ENCODE measurements around the gene RBM3. TPM values are rescaled to one million over a fixed set of nuclear protein-coding genes. Genes with fewer than 3 reads are reported as not detected.
A peak's percentile ranks its signal among the peaks of the same experiment; 100 is the strongest.

Gene RBM3
- total RNA-seq, 4 donors from 2014 or later = 83.7 to 233 (median 182) TPM

GRCh38 chrX:48589482-48590162, 15.3 kb downstream of the RBM3 start:
- no peaks in the 10 kb centered on the region for H3K27me3 ChIP-seq
- H3K27ac ChIP-seq = peak overlapping the region in 3 of 4 donors; percentile 21 to 56 (median 55)
- 28 to 40% methylated on average over 6 to 12 of the region's 13 CpGs for WGBS, 2 donors (ENCODE audit: low coverage in 1 of 2)
- H3K36me3 ChIP-seq = no peaks in the 10 kb centered on the region
- H3K9me3 ChIP-seq = no peaks in the 10 kb centered on the region
- TF ChIP-seq EP300 (IDR thresholded peaks at IDR 0.05) (no peak), POLR2A (IDR thresholded peaks at IDR 0.05) (no peak), POLR2AphosphoS5 (IDR thresholded peaks at IDR 0.05) (no peak), CTCF (IDR thresholded peaks at IDR 0.05) (no peak)
- peaks cover 0 to 8% (median 0%) of the 10 kb centered on the region in 3 donors for H3K4me1 ChIP-seq
- peak; percentile 57 for ATAC-seq
- H3K4me3 ChIP-seq = peak overlapping the region in 1 of 2 donors; percentile 8

GRCh38 chrX:48590203-48591103, 16.2 kb downstream of the RBM3 start:
- ATAC-seq = no peak
- 72 to 88% methylated on average over 6 to 12 of the region's 21 CpGs for WGBS, 2 donors (ENCODE audit: low coverage in 1 of 2)
- peak overlapping the region in 1 of 2 donors; percentile 8 for H3K4me3 ChIP-seq
- H3K4me1 ChIP-seq = peaks cover 0 to 8% (median 0%) of the 10 kb centered on the region in 3 donors
- H3K36me3 ChIP-seq = no peaks in the 10 kb centered on the region
- H3K27me3 ChIP-seq = no peaks in the 10 kb centered on the region
- H3K27ac ChIP-seq = peak overlapping the region in 3 of 4 donors; percentile 21 to 56 (median 55)
- H3K9me3 ChIP-seq = no peaks in the 10 kb centered on the region
- TF ChIP-seq CTCF (IDR thresholded peaks at IDR 0.05) (no peak), POLR2AphosphoS5 (IDR thresholded peaks at IDR 0.05) (no peak), POLR2A (IDR thresholded peaks at IDR 0.05) (no peak), EP300 (IDR thresholded peaks at IDR 0.05) (no peak)

- H3K27ac ChIP-seq = peak overlapping the region in 3 of 4 donors; percentile 44 to 56 (median 55)
- no peaks in the 10 kb centered on the region for H3K9me3 ChIP-seq
- 55 to 62% methylated on average over 3 to 8 of the region's 9 CpGs for WGBS, 2 donors (ENCODE audit: low coverage in 1 of 2)
- no peaks in the 10 kb centered on the region for H3K36me3 ChIP-seq
- ATAC-seq = peak; percentile 88
- H3K27me3 ChIP-seq = no peaks in the 10 kb centered on the region
- H3K4me3 ChIP-seq = no peak overlapping the region
- TF ChIP-seq EP300 (IDR thresholded peaks at IDR 0.05) (no peak), POLR2AphosphoS5 (IDR thresholded peaks at IDR 0.05) (peak; percentile 69), CTCF (IDR thresholded peaks at IDR 0.05) (peak in 1 of 4 experiments; percentile 8)
- H3K4me1 ChIP-seq = peaks cover 0 to 8% (median 0%) of the 10 kb centered on the region in 3 donors
Measured at GRCh38 chrX:48591255-48591791, 17.0 kb downstream of the RBM3 start.

- Histone ChIP-seq H3K27me3 (no peaks in the 10 kb centered on the region), H3K36me3 (no peaks in the 10 kb centered on the region), H3K4me1 (peaks cover 0 to 14% (median 0%) of the 10 kb centered on the region in 3 donors), H3K27ac (no peak overlapping the region), H3K9me3 (no peaks in the 10 kb centered on the region), H3K4me3 (no peak overlapping the region)
- TF ChIP-seq CTCF (IDR thresholded peaks at IDR 0.05) (no peak), POLR2AphosphoS5 (IDR thresholded peaks at IDR 0.05) (no peak), POLR2A (IDR thresholded peaks at IDR 0.05) (no peak), EP300 (IDR thresholded peaks at IDR 0.05) (no peak)
- no peak for ATAC-seq
- WGBS, 2 donors (ENCODE audit: low coverage in 1 of 2) = 80 to 82% methylated on average over 2 to 5 of the region's 5 CpGs
Measured at GRCh38 chrX:48592971-48593370, 18.7 kb downstream of the RBM3 start.

All from gastroesophageal sphincter (tissue), 4 donors.